ENCODE results near the gene CIRBP.

- no peak for TF ChIP-seq CTCF (IDR thresholded peaks at IDR 0.05; ENCODE audit: poor library complexity)
- no peak for TF ChIP-seq EZH2 (IDR thresholded peaks at IDR 0.05; ENCODE audit: borderline replicate concordance)
- no peak for TF ChIP-seq EZH2phosphoT487 (IDR thresholded peaks at IDR 0.05; ENCODE audit: low read depth, severe bottlenecking, unreplicated experiment)
Measured at GRCh38 chr19:1289686-1290025, 20.5 kb downstream of the CIRBP start.
